HepG2 (cell line): ENCODE measurements around the gene NOX3. TPM values are rescaled to one million over a fixed set of nuclear protein-coding genes. Genes with fewer than 3 reads are reported as not detected.

ENCODE experiments used
- ELF3 ChIP-seq: IDR thresholded peaks from 2 replicates; pipeline ENCODE4 v1.6.1; 2016; ENCODE audit warnings: missing genetic modification reagents, missing compliant biosample characterization
- GATA4 ChIP-seq: sonication (generic); IDR thresholded peaks from 2 replicates; pipeline ENCODE4 v1.6.1; 2016; ENCODE audit warnings: antibody characterized with exemption, low read depth, borderline replicate concordance
- KLF11 ChIP-seq: IDR thresholded peaks from 2 replicates; pipeline ENCODE4 v1.6.1; 2016; ENCODE audit warnings: missing compliant biosample characterization
- LCORL ChIP-seq, 2 experiments: fragments of 450-650 bp in 1 of 2; sonication (generic) in 1 of 2; formaldehyde crosslinking in 1 of 2; IDR thresholded peaks; 2 replicates each; pipeline versions ENCODE4 v1.5.0 to v1.6.1; 2017 to 2020; ENCODE audit warnings: antibody characterized with exemption in 1 of 2, missing genetic modification reagents in 1 of 2
- MIER3 ChIP-seq: IDR thresholded peaks from 2 replicates; pipeline ENCODE4 v1.6.1; 2016; ENCODE audit warnings: missing compliant biosample characterization, borderline replicate concordance
- MYNN ChIP-seq: sonication (generic); formaldehyde crosslinking; IDR thresholded peaks from 2 replicates; pipeline ENCODE4 v1.4.0; 2020; ENCODE audit warnings: mild to moderate bottlenecking, low read depth, missing genetic modification reagents
- MZF1 ChIP-seq: sonication (generic); formaldehyde crosslinking; IDR thresholded peaks from 2 replicates; pipeline ENCODE4 v1.8.1; 2023; ENCODE audit warnings: mild to moderate bottlenecking, missing genetic modification reagents, borderline replicate concordance
- NR2F1 ChIP-seq, 2 experiments: fragments of 450-650 bp in 1 of 2; formaldehyde crosslinking in 1 of 2; IDR thresholded peaks; 2 replicates each; pipeline versions ENCODE4 v1.5.0 to v1.6.1; 2016 to 2020; ENCODE audit warnings: mild to moderate bottlenecking in 1 of 2, missing compliant biosample characterization in 1 of 2, missing genetic modification reagents in 1 of 2, moderate library complexity in 1 of 2
- PAWR ChIP-seq: sonication (generic); formaldehyde crosslinking; IDR thresholded peaks from 2 replicates; pipeline ENCODE4 v1.4.0; 2020; ENCODE audit warnings: missing genetic modification reagents, mild to moderate bottlenecking, borderline replicate concordance
- PHF20 ChIP-seq: sonication (generic); formaldehyde crosslinking; IDR thresholded peaks from 2 replicates; pipeline ENCODE4 v1.5.0; 2020; ENCODE audit warnings: mild to moderate bottlenecking, missing genetic modification reagents
- POLR2A ChIP-seq, 2 experiments: IDR thresholded peaks; 2 replicates each; pipeline ENCODE4 v1.6.1; 2011; ENCODE audit warnings: low read depth in 2 of 2, low read length in 2 of 2, mild to moderate bottlenecking in 1 of 2, moderate library complexity in 1 of 2; ENCODE audit not compliant: insufficient read depth in 1 of 2
- POLR2AphosphoS5 ChIP-seq: IDR thresholded peaks from 2 replicates; pipeline ENCODE4 v1.6.1; 2012; ENCODE audit warnings: low read depth, low read length
- SALL2 ChIP-seq: sonication (generic); formaldehyde crosslinking; IDR thresholded peaks from 2 replicates; pipeline ENCODE4 v1.8.1; 2023; ENCODE audit warnings: mild to moderate bottlenecking, missing genetic modification reagents, inconsistent platforms
- SUZ12 ChIP-seq: fragments of 150-350 bp; IDR thresholded peaks from 2 replicates; pipeline ENCODE4 v1.6.1; 2014; ENCODE audit warnings: low read depth, low read length
- ZNF136 ChIP-seq: sonication (generic); formaldehyde crosslinking; IDR thresholded peaks from 2 replicates; pipeline ENCODE4 v1.8.1; 2022; ENCODE audit warnings: low read depth, mild to moderate bottlenecking, moderate library complexity, missing genetic modification reagents
- ZNF274 ChIP-seq: sonication (generic); formaldehyde crosslinking; IDR thresholded peaks from 2 replicates; pipeline ENCODE4 v1.5.1; 2020; ENCODE audit warnings: mild to moderate bottlenecking, missing genetic modification reagents
- ZNF331 ChIP-seq: sonication (generic); formaldehyde crosslinking; IDR thresholded peaks from 2 replicates; pipeline ENCODE4 v1.4.0; 2020; ENCODE audit warnings: missing genetic modification reagents
- ZNF776 ChIP-seq: sonication (generic); formaldehyde crosslinking; IDR thresholded peaks from 2 replicates; pipeline ENCODE4 v1.4.0; 2020; ENCODE audit warnings: mild to moderate bottlenecking, missing genetic modification reagents
- ZZZ3 ChIP-seq: sonication (generic); formaldehyde crosslinking; IDR thresholded peaks from 2 replicates; pipeline ENCODE4 v1.4.0; 2020; ENCODE audit warnings: missing genetic modification reagents, mild to moderate bottlenecking, borderline replicate concordance
- polyA plus RNA-seq, 8 experiments: library from polyadenylated mRNA; depleted of rRNA in 3 of 8; stranded (reverse) in 7 of 8; unstranded in 1 of 8; fragments of >200 nt; fragmentation: Illumina TruSeq in 4 of 8; extraction: Trizol in 4 of 8; gene quantifications; 2 replicates each; pipeline versions ENCODE4 v1.2.1 to v1.2.3, GENCODE V29; 2011 to 2016; ENCODE audit warnings: low read depth in 4 of 8, missing spikeins in 1 of 8, mixed read lengths in 1 of 8; ENCODE audit not compliant: insufficient read depth in 1 of 8
- total RNA-seq, 5 experiments: library from RNA; depleted of rRNA; stranded (reverse); fragments of >200 nt; fragmentation: Illumina TruSeq; extraction: Trizol; gene quantifications; 2 replicates each; pipeline ENCODE4 v1.2.3, GENCODE V29; 2016; ENCODE audit warnings: low read depth in 1 of 5
- TF ChIP-seq, protein P1 (sequence below): sonication (generic); formaldehyde crosslinking; IDR thresholded peaks from 2 replicates; pipeline ENCODE4 v1.4.0; 2020; ENCODE audit warnings: low read depth, mild to moderate bottlenecking, missing genetic modification reagents
- TF ChIP-seq, protein P2 (sequence below): sonication (generic); formaldehyde crosslinking; IDR thresholded peaks from 2 replicates; pipeline ENCODE4 v1.5.0; 2020; ENCODE audit warnings: mild to moderate bottlenecking, missing genetic modification reagents, borderline replicate concordance
- TF ChIP-seq, protein P3 (sequence below), 2 experiments: sonication (generic) in 1 of 2; formaldehyde crosslinking in 1 of 2; IDR thresholded peaks; 2 replicates each; pipeline versions ENCODE4 v1.4.0 to v1.6.1; 2018 to 2020; ENCODE audit warnings: missing genetic modification reagents in 2 of 2, borderline replicate concordance in 1 of 2, low read depth in 1 of 2, mild to moderate bottlenecking in 1 of 2, missing biosample characterization in 1 of 2
- TF ChIP-seq, protein P4 (sequence below): sonication (generic); formaldehyde crosslinking; IDR thresholded peaks from 2 replicates; pipeline ENCODE4 v1.4.0; 2020; ENCODE audit warnings: missing genetic modification reagents, low read depth, mild to moderate bottlenecking, borderline replicate concordance
- TF ChIP-seq, protein P5 (sequence below): sonication (generic); formaldehyde crosslinking; IDR thresholded peaks from 2 replicates; pipeline ENCODE4 v1.8.1; 2022; ENCODE audit warnings: mild to moderate bottlenecking, missing genetic modification reagents

NOX3 gene
- total and polyA plus RNA-seq, 2 of the 13 experiments (the other 11 are each of a cell fraction or from before 2014, with no cell fraction given) = 0.09 to 0.18 TPM

DNA sequence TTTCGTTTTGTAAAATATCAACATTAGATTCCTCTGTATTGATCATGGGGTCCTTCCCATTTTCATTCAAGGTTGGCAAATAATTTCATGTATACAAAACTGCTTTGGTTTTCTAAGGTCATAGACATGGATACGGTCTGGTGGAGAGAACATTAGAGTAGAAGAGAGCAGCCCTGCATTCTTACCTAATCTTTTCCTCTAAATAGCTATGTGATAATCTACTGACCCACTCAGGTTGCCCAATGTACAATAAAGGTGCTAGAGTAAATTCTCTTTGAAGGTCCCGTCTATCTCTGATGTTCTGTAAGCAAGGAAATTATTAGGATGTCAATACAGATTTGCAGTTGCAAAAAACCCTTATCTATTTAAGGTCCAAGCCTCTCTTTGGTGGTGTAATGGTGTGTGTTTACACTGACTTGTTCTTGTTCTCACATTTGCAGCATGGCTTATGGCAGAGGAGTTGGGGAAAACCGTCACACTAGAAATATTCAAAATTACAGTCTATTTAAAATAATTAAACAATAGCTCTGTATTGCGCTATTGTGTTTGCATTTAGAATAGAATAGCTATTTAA, 31.2 kb upstream of the NOX3 start (continued):
- TF ChIP-seq, protein P1, sequence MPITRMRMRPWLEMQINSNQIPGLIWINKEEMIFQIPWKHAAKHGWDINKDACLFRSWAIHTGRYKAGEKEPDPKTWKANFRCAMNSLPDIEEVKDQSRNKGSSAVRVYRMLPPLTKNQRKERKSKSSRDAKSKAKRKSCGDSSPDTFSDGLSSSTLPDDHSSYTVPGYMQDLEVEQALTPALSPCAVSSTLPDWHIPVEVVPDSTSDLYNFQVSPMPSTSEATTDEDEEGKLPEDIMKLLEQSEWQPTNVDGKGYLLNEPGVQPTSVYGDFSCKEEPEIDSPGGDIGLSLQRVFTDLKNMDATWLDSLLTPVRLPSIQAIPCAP = no peak
- TF ChIP-seq, protein P2, sequence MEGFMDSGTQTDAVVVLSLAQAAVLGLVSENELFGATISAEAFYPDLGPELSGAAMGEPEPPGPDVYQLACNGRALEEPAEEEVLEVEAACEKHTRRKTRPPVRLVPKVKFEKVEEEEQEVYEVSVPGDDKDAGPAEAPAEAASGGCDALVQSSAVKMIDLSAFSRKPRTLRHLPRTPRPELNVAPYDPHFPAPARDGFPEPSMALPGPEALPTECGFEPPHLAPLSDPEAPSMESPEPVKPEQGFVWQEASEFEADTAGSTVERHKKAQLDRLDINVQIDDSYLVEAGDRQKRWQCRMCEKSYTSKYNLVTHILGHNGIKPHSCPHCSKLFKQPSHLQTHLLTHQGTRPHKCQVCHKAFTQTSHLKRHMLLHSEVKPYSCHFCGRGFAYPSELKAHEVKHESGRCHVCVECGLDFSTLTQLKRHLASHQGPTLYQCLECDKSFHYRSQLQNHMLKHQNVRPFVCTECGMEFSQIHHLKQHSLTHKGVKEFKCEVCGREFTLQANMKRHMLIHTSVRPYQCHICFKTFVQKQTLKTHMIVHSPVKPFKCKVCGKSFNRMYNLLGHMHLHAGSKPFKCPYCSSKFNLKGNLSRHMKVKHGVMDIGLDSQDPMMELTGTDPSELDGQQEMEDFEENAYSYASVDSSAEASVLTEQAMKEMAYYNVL (CRISPR knock-in tag) = peak; percentile 97
- TF ChIP-seq SUZ12 (no peak), ZZZ3 (CRISPR knock-in tag) (no peak), ZNF776 (CRISPR knock-in tag) (no peak), PAWR (CRISPR knock-in tag) (no peak), POLR2A (IDR thresholded peaks at IDR 0.05; ENCODE audit: insufficient read depth in 1 of 2, low read depth in 2 of 2, low read length in 2 of 2) (no peak), POLR2AphosphoS5 (peak; percentile 53; the same call in 1 of the 2 replicates), NR2F1 (CRISPR knock-in tag; IDR thresholded peaks at IDR 0.05) (peak; percentile 71 to 88), ZNF331 (CRISPR knock-in tag) (peak; percentile 96), ELF3 (CRISPR knock-in tag) (peak; percentile 95), MZF1 (CRISPR knock-in tag) (no peak), SALL2 (CRISPR knock-in tag) (0 out of 2 replicates have a peak, but pooled peaks have one; percentile 72), PHF20 (no peak), ZNF136 (CRISPR knock-in tag) (0 out of 2 replicates have a peak, but pooled peaks have one; percentile 60), KLF11 (CRISPR knock-in tag) (peak; percentile 88; the same call in 1 of the 2 replicates), GATA4 (peak; percentile 100), LCORL (IDR thresholded peaks at IDR 0.05) (peak; percentile 93), LCORL (CRISPR knock-in tag; IDR thresholded peaks at IDR 0.05) (peak; percentile 93), MYNN (no peak), ZNF274 (no peak), MIER3 (peak; percentile 99; the same call in 1 of the 2 replicates)
- TF ChIP-seq, protein P3, sequence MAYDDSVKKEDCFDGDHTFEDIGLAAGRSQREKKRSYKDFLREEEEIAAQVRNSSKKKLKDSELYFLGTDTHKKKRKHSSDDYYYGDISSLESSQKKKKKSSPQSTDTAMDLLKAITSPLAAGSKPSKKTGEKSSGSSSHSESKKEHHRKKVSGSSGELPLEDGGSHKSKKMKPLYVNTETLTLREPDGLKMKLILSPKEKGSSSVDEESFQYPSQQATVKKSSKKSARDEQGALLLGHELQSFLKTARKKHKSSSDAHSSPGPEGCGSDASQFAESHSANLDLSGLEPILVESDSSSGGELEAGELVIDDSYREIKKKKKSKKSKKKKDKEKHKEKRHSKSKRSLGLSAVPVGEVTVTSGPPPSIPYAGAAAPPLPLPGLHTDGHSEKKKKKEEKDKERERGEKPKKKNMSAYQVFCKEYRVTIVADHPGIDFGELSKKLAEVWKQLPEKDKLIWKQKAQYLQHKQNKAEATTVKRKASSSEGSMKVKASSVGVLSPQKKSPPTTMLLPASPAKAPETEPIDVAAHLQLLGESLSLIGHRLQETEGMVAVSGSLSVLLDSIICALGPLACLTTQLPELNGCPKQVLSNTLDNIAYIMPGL (CRISPR knock-in tag; IDR thresholded peaks at IDR 0.05; ENCODE audit: borderline replicate concordance in 1 of 2, low read depth in 1 of 2) = peak; percentile 46 to 73; a peak in 3 of 4 replicates
- TF ChIP-seq, protein P4, sequence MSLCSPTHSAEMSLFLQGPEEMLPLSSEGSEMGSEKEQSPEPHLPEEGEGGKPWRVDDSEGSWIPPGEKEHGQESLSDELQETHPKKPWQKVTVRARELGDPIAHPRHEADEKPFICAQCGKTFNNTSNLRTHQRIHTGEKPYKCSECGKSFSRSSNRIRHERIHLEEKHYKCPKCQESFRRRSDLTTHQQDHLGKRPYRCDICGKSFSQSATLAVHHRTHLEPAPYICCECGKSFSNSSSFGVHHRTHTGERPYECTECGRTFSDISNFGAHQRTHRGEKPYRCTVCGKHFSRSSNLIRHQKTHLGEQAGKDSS = 0 out of 2 replicates have a peak, but pooled peaks have one; percentile 46
- TF ChIP-seq, protein P5, sequence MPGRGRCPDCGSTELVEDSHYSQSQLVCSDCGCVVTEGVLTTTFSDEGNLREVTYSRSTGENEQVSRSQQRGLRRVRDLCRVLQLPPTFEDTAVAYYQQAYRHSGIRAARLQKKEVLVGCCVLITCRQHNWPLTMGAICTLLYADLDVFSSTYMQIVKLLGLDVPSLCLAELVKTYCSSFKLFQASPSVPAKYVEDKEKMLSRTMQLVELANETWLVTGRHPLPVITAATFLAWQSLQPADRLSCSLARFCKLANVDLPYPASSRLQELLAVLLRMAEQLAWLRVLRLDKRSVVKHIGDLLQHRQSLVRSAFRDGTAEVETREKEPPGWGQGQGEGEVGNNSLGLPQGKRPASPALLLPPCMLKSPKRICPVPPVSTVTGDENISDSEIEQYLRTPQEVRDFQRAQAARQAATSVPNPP (CRISPR knock-in tag) = peak; percentile 93
